ENCODE data around the gene HOXB2. TPM values are rescaled to one million over a fixed set of nuclear protein-coding genes. Genes with fewer than 3 reads are reported as not detected.
A peak's percentile ranks its signal among the peaks of the same experiment; 100 is the strongest.

Gene HOXB2
- polyA plus RNA-seq, 3 donors, result 50.6 to 61.2 (median 58.4) TPM

DNA sequence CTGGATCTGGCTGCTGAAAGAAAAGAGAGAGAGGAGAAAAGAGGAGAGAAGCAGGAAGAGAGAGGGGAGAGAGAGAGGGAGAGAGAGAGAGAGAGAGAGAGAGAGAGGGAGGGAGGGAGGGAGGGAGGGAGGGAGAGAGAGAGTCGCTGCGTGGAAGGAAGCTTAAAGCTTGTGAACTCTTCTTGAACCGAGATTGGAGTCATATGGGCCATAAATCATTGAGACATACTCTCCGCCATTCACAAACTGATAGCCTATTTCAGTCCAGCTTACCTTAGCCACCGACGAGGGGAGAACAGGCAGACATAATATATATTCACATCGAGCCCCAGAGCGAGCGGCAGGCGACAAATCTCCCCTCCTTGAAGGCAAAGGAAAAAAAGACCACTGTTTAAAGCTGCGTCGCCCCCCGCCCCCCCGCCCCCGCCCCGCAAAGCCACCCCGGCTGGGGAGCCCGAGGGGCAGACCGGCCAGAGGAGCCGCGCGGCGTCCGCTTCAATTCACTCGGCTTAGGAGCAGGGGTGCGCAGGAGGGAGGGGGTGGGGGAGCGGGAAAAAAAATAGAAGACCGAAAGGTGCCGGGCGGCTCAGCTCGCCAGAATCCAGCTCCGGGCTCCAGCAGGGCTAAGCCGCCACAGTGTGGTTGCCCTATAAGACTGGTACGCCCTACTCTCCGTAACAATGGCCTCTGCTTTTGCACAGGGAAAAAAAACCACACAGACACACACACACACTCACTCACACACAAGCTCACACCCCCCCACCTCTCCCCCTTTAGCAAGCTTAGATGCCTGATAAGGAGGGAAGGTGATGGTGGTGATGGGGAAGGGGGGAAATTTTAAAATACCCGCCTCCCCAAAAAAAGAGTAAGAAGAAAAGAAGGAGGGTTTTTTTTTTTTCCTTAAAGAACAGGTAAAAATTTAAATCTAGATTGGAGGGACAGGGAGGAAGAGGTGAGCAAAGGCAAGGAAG, 10.6 kb upstream of the HOXB2 start:
- DNase-seq, result peak; percentile 97

DNA sequence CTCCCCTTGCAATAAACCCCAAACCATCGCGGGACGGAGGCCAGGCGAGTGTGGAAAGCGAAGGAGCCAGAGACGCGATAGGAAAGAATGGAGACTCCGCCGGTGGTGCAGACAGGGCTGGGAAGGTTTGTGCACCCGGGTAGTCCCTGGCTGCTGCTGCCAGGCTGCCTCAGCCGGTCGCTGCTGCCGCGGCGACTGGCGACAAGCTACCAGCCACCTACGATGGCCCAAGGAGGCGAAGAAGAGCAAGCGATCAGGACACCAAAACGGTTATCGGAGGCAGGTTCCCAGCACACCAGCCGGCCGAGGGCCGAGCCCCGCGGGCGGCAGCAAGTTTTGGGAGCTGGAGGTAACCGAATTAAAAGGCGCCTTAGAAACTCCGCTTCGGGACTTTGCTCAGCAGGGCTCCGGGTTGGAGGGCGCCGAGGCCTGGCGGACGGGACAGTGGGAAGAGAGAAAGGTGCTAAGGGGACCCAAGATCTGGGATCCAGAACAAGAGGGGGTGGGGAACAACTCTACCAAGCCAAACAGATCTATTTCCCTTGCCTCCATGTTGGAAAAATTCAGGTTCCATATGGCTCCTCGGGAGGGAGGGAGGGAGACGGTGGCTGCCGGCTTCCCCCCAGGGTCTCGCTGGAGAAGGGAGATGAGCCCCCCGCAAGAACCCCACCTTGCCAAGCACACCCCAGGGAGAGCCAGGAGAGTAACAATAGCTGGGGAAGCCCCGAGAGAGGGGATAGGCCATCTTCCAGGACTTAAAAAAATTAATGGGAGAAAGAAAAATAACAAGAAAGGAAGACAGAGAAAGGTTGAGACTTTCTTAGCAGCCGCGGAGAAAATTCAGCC, 9.7 kb upstream of the HOXB2 start:
- DNase-seq, result no peak

- DNase-seq, result no peak
These were observed 8.9 kb upstream of the HOXB2 start for GRCh38 chr17:48553826-48554225.

DNA sequence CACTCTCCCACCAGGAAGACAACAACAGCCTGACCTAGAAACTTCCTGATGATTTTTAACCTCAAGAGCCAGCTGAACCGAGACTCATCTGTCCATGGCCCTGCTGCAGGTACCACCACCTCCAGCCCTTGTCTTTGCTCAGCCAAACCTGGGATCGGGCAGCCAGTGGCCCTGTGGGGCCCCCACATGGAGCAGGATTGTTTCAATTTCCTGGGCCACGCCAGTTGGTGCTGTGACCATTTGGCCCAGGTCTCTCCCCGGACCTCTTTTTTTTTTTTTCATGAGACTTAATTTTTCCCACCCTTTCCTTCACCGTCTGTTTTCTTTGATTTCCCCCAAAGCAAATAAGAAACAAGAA, 8.3 kb upstream of the HOXB2 start:
- DNase-seq, result no peak

DNA sequence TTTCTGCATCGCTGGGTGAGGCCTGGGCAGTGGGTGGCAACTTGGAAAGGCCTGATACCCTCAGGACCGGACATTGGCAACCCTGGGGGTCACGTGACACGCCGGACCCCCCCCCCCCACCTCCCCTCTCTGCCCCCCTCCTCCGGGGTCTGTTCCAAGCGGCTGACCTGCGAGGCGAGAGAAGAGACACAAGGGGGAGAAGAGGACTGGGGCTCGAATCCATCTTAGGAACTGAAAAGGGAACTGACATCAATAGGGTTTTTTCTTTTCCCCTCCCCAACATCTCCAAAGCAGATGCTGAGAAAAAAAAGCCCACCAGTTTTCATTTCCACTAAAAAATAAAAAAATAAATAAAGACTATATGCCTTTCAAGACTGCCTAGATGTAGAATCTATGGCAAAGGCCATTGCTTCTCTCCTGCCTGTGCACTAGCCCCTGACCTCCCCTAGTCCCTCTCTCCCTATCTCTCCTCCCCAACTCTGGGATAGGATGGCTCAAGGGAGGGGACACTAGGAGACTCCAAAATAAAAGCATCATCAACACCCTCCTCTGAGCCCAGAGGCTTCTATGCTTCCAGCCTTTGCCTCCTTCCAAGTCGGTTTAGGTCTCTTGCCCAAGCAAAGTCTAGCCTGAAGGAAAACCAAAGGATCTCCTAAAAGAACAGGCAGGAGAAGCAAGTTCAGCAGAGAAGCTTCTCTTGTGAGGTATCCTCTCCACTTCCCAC, 7.7 kb upstream of the HOXB2 start:
- DNase-seq, result no peak

DNA sequence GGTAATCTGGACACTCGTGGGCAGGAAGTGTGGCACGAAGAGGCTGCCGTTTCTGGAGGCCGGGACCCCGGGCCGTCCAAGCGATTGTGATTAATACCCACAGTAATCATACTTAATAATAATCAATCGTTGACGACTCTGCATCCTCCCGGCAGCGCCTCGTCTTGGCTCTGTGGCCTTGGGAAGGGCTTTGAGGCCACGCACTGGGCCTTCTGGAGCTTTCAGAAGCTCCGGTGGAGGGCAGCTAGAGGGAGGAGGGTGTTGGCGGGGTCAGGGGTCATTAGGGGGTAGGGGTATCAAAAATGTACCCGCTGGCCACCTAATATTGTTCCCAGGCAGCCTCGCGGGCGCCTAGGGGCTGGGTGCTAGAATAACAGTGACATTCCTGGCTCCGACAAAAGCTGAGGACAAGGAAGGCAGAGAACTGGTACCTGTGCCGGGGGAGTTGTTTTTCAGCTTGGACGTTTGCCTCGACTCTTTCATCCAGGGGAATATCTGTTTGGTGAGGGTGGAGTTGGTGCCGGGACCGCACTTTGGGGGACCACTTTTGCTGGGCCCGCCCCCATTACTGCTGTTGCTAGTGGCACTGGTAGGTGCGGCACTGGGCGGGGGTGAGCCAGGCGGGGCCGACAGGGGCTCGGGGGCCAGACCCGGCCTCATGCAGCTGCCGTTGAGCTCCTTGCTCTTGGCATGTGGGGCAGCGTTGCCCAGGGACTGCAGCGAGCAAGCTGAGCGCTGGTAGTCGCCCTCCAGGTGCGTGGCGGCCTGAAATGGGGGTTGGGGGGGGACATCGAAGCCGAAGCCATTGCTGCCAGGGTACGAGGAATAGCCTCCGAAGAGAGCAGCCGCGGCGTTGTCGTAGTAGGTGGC, 6.9 kb upstream of the HOXB2 start:
- DNase-seq, result no peak

DNA sequence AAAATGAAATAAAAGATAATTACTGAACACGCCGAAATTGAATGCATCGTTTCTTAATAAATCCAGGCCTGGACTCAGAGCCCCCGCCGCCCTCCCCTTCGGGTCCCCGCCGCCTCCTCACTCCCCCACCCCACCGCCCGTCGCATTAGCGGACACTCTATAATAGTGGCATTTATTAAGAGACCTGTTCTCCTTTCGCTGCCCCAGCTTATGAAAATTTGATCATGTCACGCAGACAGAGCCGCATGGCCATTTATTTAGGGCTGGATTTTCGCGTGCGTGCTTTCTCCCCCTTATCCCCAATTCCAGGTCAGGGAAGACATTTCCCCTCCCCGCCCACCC, 6.3 kb upstream of the HOXB2 start:
- no peak for DNase-seq

GRCh38 chr17:48550502-48551213, 5.7 kb upstream of the HOXB2 start:
- DNase-seq, result peak; percentile 8

DNA sequence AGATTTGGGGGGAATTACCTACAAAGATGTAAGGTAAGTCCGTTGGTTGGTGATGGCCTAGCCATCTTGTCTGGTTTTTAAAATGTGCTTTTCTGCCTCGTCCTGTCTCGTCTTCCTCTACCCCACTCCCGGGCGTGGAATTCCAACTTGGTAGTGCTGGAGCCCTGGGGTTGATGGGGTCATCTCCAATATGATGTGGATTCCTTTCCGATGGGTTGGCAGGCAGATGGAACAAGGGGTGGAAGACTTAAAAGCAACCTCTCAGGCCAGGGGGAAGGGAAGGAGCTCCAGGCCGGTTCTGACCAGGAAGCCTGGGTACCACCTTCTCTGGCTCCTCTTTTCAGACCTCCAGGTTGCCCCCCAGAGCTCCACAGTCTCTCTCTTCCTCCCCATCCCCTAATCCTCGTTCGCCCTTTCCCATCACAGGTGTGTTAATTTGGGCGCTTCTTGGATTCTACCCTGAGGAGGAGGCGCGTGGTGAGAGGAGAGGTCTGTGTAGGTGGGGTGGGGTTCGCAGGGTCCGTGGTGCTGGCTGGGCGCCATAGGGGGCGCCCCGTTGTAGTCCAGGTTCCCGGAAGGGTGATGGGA, 5.1 kb upstream of the HOXB2 start:
- DNase-seq, result no peak

DNA sequence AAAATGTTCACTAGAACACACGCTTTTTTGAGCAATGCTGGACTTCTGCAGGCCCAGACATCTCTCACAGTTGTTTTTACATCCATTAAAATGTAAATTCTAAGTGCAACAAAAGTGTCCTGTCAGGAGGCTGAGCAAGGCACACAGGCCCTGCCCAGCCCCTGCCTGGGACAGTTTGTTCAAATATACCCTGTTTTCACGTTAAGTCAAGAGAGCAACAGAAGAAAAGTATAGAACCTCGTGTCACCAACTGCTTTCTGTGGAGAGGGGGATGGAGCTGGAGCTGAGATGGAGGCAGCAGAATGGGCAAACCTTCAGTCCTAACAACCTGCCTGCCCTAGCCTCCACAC, 4.3 kb upstream of the HOXB2 start:
- no peak for DNase-seq

DNA sequence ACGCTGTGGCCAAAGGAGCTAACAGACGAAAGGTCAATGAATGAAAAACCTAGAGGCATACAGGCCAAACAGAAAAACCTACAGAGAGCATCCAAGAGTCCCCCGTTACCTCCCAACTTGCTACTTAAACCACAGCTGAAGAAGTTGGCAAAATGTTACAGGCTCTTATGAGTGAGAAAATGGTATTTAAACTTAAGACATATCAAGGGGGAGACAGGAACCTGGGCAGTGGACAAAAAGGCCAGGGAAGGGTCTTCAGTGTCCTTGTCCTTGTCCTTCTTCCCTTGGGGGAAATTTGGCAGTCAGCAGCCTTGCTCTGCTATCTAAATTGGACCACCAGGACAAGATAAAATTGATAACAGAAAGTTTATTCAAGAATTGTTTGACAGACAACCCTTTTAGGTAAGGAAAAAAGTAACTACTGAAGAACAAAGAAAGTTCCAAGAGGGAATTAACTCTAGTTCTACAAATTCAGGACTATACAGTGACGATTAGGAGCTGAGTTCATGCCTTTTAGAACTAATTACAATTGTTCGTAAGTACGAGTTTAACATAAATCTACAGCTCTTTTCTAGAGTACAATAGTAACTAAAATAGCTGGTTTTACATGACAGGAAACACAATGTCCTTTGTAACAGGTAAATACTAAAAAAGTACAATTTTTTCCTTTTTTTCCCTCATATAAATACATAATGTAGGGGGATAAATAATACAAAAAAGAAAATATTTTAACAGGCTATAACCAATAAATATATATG, 3.8 kb upstream of the HOXB2 start:
- DNase-seq, result no peak

DNA sequence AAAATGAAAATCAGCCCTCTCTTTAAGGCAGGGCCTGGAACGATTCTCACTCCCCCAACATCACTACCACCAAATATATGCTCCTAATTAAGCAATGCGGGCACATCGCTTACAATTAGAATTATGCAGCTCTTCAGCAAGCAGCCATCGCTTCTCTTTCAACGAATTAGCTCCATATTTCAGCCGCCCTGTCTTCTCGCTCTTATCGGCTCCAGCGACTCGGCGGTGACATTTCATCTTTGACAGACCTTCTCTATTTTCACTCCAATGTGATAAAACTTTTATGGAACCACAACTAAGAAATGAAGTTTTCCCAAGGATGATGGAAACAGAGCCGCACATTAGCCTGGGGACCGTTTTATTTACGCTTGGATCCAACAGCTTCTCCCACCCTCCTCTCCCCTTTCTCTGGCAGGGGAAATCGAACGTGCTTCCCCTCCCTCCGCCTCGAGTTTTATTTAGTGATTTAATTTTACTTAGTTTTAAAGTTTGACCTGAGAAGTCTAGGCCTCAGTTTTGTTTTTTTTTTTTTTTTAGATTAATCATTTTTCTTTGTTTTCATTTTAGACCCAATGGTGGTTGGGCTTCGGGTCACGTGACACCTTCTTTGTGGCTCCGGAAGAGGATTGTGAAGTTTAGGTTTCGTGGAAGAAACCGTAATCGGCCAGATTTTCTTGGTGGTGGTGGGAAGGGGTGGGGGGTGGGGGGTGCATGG, 3.1 kb upstream of the HOXB2 start:
- DNase-seq, result no peak

DNA sequence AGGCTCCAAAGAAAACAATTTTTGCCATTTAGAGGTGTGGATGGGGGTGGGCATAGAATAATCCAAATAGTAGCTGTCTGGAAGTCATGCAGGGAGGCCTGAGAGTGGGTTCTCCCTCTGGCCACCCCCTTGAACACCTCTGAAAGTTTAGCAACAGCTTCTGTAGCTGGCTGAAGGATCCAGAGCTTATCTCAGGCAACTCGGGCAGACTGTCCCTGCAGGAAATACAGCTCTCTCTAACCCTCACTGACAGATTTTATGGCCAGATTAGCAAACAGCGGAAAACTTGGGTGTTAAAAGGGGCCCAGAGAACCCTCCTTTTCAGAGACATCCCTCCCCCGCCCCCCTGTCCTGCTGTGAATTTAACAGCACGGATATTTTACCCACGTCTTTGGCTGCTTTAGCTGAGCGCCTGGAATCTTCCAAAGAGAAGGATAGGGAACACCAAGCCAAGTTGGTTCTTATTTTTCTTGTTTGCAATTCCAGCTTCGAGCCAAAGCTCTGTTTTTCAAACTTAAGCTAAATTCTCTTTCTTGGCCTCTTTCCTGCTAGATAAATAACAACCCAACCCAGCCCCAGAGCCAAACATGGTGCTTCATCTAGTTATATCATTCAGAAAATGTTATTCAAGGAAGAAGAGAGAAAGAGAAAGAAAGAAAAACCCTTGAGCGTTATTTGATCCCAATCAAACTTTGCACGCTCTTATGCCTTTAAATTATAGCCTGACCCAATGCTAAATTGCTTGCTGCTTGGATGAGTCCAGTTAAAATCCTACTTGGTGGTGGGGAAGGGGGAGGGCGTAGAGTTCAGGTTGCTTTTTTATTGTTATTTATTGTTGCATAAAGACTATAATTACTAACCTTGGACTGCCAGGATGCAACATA, 2.3 kb upstream of the HOXB2 start:
- DNase-seq, result no peak

- no peak for DNase-seq
These were observed 1.4 kb upstream of the HOXB2 start for GRCh38 chr17:48546137-48546923.

DNA sequence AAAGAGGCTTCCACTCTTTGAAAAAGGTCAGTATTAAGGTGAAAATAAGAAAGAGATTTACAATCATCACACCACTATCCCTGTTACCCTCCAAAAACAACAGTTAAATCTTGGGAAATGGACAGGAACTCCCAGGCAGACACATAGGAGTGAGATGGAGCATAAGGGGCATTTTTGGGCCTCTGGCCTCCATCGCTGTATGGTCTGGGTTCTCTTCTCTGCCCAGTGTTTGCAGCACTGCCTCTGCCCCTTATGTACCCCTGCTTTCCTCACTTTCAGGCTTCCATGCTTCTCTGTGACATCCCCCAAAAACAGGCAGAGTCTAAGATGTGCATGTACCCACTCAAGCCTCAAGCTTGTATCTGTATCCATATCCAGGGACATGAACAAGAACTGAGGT, 630 bp upstream of the HOXB2 start:
- DNase-seq, result no peak

DNA sequence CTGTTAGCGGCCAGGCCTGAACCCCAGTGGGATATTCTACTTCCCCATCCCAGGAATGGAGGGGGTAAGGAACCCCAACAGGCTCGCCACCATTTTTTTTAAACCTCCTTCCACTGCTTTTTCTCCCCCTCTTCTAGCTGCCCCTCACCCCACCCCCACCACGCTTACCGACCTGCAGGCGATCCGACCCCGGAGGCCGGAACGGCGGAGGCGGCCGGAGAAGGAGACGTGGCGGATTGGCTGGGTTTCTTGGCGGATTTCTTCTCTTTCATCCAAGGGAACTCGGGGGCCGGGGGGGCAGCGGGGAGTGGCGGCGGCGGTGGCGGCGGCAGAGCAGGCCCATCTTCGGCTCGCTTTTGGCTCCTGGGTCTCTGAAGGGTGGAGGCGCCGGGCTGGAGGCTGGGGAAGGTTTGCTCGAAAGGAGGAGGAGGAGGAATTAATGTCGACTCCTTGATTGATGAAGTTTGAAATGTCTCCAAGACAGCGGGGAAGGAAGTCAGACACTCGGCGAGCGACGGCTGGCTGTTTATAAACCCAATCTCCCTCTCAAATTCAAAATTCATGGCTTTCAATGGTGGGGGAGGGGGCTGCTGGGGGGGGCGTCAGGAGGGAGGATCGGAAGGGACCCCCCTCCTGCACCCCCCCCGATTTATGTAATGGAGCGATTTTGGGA, 424 bp downstream of the HOXB2 start:
- no peak for DNase-seq
